ENCODE measurements around the gene SMURF2.

DNA sequence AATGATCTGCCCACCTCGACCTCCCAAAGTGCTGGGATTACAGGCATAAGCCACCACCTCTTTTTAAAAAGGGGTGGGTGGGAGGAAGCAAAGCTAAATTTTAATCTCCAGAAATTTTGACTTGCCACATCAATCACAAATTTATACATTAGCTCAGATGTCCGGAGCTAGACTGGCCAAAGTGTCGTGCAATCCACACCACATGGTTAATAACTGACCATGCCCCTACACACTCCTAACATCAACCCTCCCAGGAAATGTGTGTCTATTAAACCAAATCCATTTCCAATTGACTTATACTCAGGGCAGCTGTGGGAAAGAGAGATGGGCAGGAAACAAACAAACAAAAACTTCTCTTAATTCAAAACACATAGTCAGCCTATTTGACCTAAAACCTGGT, 29.9 kb downstream of the SMURF2 start:
- TF ChIP-seq ZNF274 (IDR thresholded peaks at IDR 0.05; ENCODE audit: low read depth, low read length) = no peak
- TF ChIP-seq YY1 (IDR thresholded peaks at IDR 0.05; ENCODE audit: insufficient read depth, insufficient read length) = no peak
- no peak for TF ChIP-seq SUZ12 (IDR thresholded peaks at IDR 0.05; ENCODE audit: extremely low read depth, insufficient read depth, insufficient read length)

All from NT2/D1 (cell line).